GM19099 (cell line): ENCODE data around the gene FOXC2.

ENCODE experiments used
- POLR2A ChIP-seq: IDR thresholded peaks from 3 replicates; pipeline ENCODE4 v1.6.1; 2011; ENCODE audit warnings: low read depth; ENCODE audit not compliant: insufficient read length; ENCODE audit errors: extremely low read depth

Gene FOXC2

GRCh38 chr16:86529160-86529559 is 37.5 kb upstream of the FOXC2 start:
- no peak for TF ChIP-seq POLR2A

- TF ChIP-seq POLR2A = no peak
Measured at GRCh38 chr16:86530251-86531190, 36.1 kb upstream of the FOXC2 start.

- no peak for TF ChIP-seq POLR2A
Measured at GRCh38 chr16:86531191-86531545, 35.5 kb upstream of the FOXC2 start.

GRCh38 chr16:86531641-86532525 is 34.7 kb upstream of the FOXC2 start:
- TF ChIP-seq POLR2A = no peak

GRCh38 chr16:86532526-86532815 is 34.2 kb upstream of the FOXC2 start:
- no peak for TF ChIP-seq POLR2A

- no peak for TF ChIP-seq POLR2A
Measured at GRCh38 chr16:86533076-86533475, 33.6 kb upstream of the FOXC2 start.

- no peak for TF ChIP-seq POLR2A
Measured at GRCh38 chr16:86533767-86534351, 32.8 kb upstream of the FOXC2 start.

GRCh38 chr16:86534779-86535615 is 31.6 kb upstream of the FOXC2 start:
- TF ChIP-seq POLR2A = no peak

GRCh38 chr16:86536621-86537020 is 30.0 kb upstream of the FOXC2 start:
- TF ChIP-seq POLR2A = no peak

GRCh38 chr16:86537486-86537885 is 29.1 kb upstream of the FOXC2 start:
- no peak for TF ChIP-seq POLR2A

GRCh38 chr16:86538196-86538780 is 28.3 kb upstream of the FOXC2 start:
- no peak for TF ChIP-seq POLR2A

- TF ChIP-seq POLR2A = no peak
Measured at GRCh38 chr16:86540894-86541293, 25.7 kb upstream of the FOXC2 start.

GRCh38 chr16:86541560-86541959 is 25.1 kb upstream of the FOXC2 start:
- TF ChIP-seq POLR2A = no peak
